Loucy (cell line): ENCODE results near the gene RERE.

ENCODE experiments used
- H2AFZ ChIP-seq: fragments of 200-600 bp; sonication (generic); 2 replicates; pipeline ENCODE4 v1.6.0; 2016; ENCODE audit warnings: antibody characterized with exemption, mild to moderate bottlenecking, low read length, moderate library complexity
- H3F3A ChIP-seq: fragments of 200-600 bp; 2 replicates; pipeline ENCODE4 v1.6.0; 2016; ENCODE audit warnings: antibody characterized with exemption, low read depth, mild to moderate bottlenecking
- H3K27me3 ChIP-seq: fragments of 200-600 bp; sonication (generic); 2 replicates; pipeline ENCODE4 v1.6.1; 2014; ENCODE audit warnings: low read length, mild to moderate bottlenecking; ENCODE audit not compliant: insufficient read depth, poor library complexity, severe bottlenecking
- H3K36me3 ChIP-seq: fragments of 200-600 bp; sonication (generic); 2 replicates; pipeline ENCODE4 v1.6.1; 2016; ENCODE audit warnings: low read length; ENCODE audit not compliant: insufficient read depth
- H3K4me1 ChIP-seq: fragments of 200-600 bp; sonication (generic); 2 replicates; pipeline ENCODE4 v1.5.1; 2014; ENCODE audit warnings: low read length, mild to moderate bottlenecking; ENCODE audit not compliant: insufficient read depth, poor library complexity, severe bottlenecking
- H3K4me2 ChIP-seq: fragments of 200-600 bp; sonication (generic); 2 replicates; pipeline ENCODE4 v1.6.0; 2014; ENCODE audit warnings: antibody characterized with exemption, low read length, low read depth, mild to moderate bottlenecking; ENCODE audit not compliant: poor library complexity, severe bottlenecking
- H3K4me3 ChIP-seq: fragments of 200-600 bp; sonication (generic); 2 replicates; pipeline ENCODE4 v1.5.1; 2014; ENCODE audit warnings: low read length, mild to moderate bottlenecking, mixed read lengths; ENCODE audit not compliant: poor library complexity, severe bottlenecking
- H3K79me2 ChIP-seq: fragments of 200-600 bp; sonication (generic); 2 replicates; pipeline ENCODE4 v1.6.1; 2014; ENCODE audit warnings: low read length; ENCODE audit not compliant: insufficient read depth
- H3K9ac ChIP-seq: fragments of 200-600 bp; sonication (generic); 2 replicates; pipeline ENCODE4 v1.6.0; 2014; ENCODE audit warnings: mild to moderate bottlenecking, low read depth, low read length, moderate library complexity; ENCODE audit not compliant: poor library complexity, severe bottlenecking
- H3K9me2 ChIP-seq: fragments of 200-600 bp; sonication (generic); replicated peaks from 2 replicates; pipeline ENCODE4 v1.6.1; 2016; ENCODE audit warnings: low read depth, low read length, mixed read lengths
- H3K9me3 ChIP-seq: fragments of 200-600 bp; sonication (generic); 2 replicates; pipeline ENCODE4 v1.6.1; 2014; ENCODE audit warnings: mild to moderate bottlenecking, antibody characterized with exemption, low read length, low read depth; ENCODE audit not compliant: insufficient read depth
- H4K20me1 ChIP-seq: fragments of 200-600 bp; sonication (generic); 2 replicates; pipeline ENCODE4 v1.6.0; 2014; ENCODE audit warnings: antibody characterized with exemption, low read length, mild to moderate bottlenecking; ENCODE audit not compliant: insufficient read depth, poor library complexity, severe bottlenecking
- EZH2phosphoT487 ChIP-seq: fragments of 200-600 bp; IDR thresholded peaks from 2 replicates; pipeline ENCODE4 v1.6.1; 2018; ENCODE audit warnings: antibody characterized with exemption, mild to moderate bottlenecking, moderate library complexity, borderline replicate concordance
- TF ChIP-seq, protein P1 (sequence below): fragments of 200-600 bp; sonication (generic); conservative IDR thresholded peaks from 2 replicates; pipeline ENCODE4 v1.5.1; 2014; ENCODE audit warnings: mild to moderate bottlenecking, antibody characterized with exemption, low read length

Gene RERE

DNA sequence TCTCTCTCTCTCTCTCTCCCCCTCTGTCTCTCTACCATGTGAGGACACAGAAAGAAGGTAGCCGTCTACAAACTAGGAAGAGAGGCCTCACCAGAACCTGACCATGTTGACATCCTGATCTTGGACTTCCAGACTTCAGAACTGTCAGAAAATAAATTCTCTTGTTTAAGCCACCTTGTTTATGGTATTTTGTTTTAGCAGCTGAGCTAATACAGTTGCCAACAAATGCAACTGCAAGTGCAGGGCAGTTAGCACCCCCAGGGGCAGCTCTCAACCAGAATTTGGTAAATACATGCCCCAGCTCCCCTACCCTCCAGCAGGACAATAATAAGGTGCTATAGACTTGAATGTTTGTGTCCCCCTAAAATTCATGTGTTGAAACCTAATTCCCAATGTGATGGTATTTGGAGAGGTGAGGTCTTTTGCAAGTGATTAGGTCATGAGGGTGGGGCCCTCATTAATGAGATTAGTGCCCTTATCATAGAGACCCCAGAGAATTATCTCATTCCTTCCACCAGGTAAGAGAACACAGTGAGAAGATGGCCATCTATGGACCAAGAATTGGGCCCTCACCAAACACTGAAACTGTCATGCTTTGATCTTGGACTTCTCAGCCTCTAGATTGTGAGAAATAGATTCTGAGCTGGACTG, 506.2 kb downstream of the RERE start:
- peaks cover 4% of the 10 kb centered on the region for H3K4me1 ChIP-seq
- no peaks in the 10 kb centered on the region for H3K9me2 ChIP-seq
- H4K20me1 ChIP-seq, result no peaks in the 10 kb centered on the region

DNA sequence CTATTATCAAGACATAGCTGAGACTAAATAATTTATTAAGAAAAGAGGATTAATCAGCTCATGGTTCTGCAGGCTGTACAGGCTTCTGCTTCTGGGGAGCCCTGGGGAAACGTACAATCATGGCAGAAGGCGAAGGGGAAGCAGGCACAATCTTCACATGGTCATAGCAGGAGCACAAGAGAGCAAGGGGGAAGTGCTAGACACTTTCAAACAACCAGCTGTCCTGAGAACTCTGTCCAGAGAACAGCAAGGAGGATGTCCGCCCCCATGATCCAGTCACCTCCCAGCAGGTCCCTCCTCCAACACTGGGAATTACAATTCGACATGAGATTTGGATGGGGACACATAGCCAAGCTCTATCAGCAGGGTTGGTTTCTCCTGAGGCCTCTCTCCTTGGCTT, 509.8 kb downstream of the RERE start:
- no peaks in the 10 kb centered on the region for H4K20me1 ChIP-seq
- H3K4me2 ChIP-seq, result no peak overlapping the region
- H3F3A ChIP-seq, result no peaks in the 10 kb centered on the region
- H3K9ac ChIP-seq, result no peak overlapping the region
- no peaks in the 10 kb centered on the region for H3K27me3 ChIP-seq
- no peaks in the 10 kb centered on the region for H3K4me1 ChIP-seq
- H3K36me3 ChIP-seq, result no peaks in the 10 kb centered on the region
- H3K9me2 ChIP-seq, result no peaks in the 10 kb centered on the region
- no peak overlapping the region for H3K4me3 ChIP-seq
- H2AFZ ChIP-seq, result no peak overlapping the region
- TF ChIP-seq EZH2phosphoT487, result no peak
- TF ChIP-seq, protein P1, sequence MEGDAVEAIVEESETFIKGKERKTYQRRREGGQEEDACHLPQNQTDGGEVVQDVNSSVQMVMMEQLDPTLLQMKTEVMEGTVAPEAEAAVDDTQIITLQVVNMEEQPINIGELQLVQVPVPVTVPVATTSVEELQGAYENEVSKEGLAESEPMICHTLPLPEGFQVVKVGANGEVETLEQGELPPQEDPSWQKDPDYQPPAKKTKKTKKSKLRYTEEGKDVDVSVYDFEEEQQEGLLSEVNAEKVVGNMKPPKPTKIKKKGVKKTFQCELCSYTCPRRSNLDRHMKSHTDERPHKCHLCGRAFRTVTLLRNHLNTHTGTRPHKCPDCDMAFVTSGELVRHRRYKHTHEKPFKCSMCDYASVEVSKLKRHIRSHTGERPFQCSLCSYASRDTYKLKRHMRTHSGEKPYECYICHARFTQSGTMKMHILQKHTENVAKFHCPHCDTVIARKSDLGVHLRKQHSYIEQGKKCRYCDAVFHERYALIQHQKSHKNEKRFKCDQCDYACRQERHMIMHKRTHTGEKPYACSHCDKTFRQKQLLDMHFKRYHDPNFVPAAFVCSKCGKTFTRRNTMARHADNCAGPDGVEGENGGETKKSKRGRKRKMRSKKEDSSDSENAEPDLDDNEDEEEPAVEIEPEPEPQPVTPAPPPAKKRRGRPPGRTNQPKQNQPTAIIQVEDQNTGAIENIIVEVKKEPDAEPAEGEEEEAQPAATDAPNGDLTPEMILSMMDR, result no peak
- no peaks in the 10 kb centered on the region for H3K79me2 ChIP-seq
- H3K9me3 ChIP-seq, result no peaks in the 10 kb centered on the region

More for the DNA sequence above, 506.2 kb downstream of the RERE start:
- no peaks in the 10 kb centered on the region for H3F3A ChIP-seq
- TF ChIP-seq EZH2phosphoT487, result no peak
- no peaks in the 10 kb centered on the region for H3K27me3 ChIP-seq
- no peak overlapping the region for H3K4me2 ChIP-seq
- H3K9ac ChIP-seq, result no peak overlapping the region
- no peaks in the 10 kb centered on the region for H3K79me2 ChIP-seq
- H3K36me3 ChIP-seq, result no peaks in the 10 kb centered on the region
- H2AFZ ChIP-seq, result no peak overlapping the region
- no peak overlapping the region for H3K4me3 ChIP-seq
- no peaks in the 10 kb centered on the region for H3K9me3 ChIP-seq

DNA sequence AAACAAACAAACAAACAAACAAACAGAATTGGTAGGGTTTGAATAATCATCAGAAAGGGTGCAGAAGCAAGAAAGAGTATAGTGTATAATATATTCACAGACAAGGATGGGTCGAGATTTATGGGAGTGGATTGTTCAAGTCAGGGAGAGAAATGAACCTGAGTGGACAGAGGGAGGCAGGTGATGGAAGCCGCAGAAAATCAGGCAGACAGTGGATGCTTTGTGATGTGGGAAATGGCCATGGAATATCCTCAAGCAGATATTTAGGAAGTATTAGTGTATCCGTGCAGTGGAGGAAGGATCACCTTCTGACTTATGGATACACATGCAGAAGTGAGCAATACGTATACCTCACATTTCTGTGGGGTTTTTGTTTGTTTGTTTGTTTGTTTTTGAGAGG, 513.6 kb downstream of the RERE start:
- no peaks in the 10 kb centered on the region for H3K4me1 ChIP-seq
- no peak overlapping the region for H3K4me3 ChIP-seq
- no peaks in the 10 kb centered on the region for H3F3A ChIP-seq
- H4K20me1 ChIP-seq, result no peaks in the 10 kb centered on the region
- no peaks in the 10 kb centered on the region for H3K79me2 ChIP-seq
- no peaks in the 10 kb centered on the region for H3K9me3 ChIP-seq
- no peak overlapping the region for H3K9ac ChIP-seq
- TF ChIP-seq EZH2phosphoT487, result no peak
- TF ChIP-seq, protein P1, result no peak
- H2AFZ ChIP-seq, result no peak overlapping the region
- no peaks in the 10 kb centered on the region for H3K36me3 ChIP-seq
- no peak overlapping the region for H3K4me2 ChIP-seq
- no peaks in the 10 kb centered on the region for H3K27me3 ChIP-seq
- H3K9me2 ChIP-seq, result no peaks in the 10 kb centered on the region

DNA sequence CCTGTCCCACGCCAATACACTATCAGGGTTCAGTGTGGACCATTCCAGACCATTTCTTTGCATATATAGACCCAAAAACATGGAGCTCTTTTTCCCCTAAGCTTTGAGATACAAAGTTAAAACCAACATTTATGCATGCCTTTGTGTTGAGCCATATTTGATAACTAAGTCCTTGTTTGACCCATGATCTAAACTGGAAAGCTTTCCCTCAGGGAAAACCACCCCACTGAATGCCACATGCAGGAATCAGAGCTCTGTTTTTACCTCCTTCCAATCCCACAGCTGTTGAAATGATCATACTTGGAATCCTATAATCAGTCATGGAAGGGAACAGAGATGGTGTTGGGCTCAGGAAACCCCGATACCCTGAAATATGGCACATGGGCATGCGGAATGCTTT, 514.3 kb downstream of the RERE start:
- H3K9ac ChIP-seq, result no peak overlapping the region
- H2AFZ ChIP-seq, result no peak overlapping the region
- H4K20me1 ChIP-seq, result no peaks in the 10 kb centered on the region
- no peaks in the 10 kb centered on the region for H3F3A ChIP-seq
- no peaks in the 10 kb centered on the region for H3K79me2 ChIP-seq
- no peak overlapping the region for H3K4me3 ChIP-seq
- no peaks in the 10 kb centered on the region for H3K4me1 ChIP-seq
- no peak for TF ChIP-seq EZH2phosphoT487
- TF ChIP-seq, protein P1, result no peak
- H3K4me2 ChIP-seq, result no peak overlapping the region
- no peaks in the 10 kb centered on the region for H3K36me3 ChIP-seq
- no peaks in the 10 kb centered on the region for H3K9me3 ChIP-seq
- H3K9me2 ChIP-seq, result no peaks in the 10 kb centered on the region
- H3K27me3 ChIP-seq, result no peaks in the 10 kb centered on the region
